T-cell (primary cell): ENCODE measurements around the gene DLG1. TPM values are rescaled to one million over a fixed set of nuclear protein-coding genes. Genes with fewer than 3 reads are reported as not detected.

Experiments
- ATAC-seq, 4 experiments: fragments of 200-7000 bp in 3 of 4; fragments of 150-1000 bp in 1 of 4; cut with Tn5 transposase; replicated peaks in 1 of 4; 1 replicate in 3 of 4; 2 replicates in 1 of 4; pipeline ENCODE4 v1.10.0; 2021; ENCODE audit warnings: moderate library complexity in 3 of 4, mild to moderate bottlenecking in 2 of 4, moderate number of reproducible peaks in 1 of 4
- CTCF ChIA-PET, 2 donors: fragments of 300-600 bp; sonication (Branson Sonifier 250); formaldehyde crosslinking; loops; one replicate each; lab custom pipeline; 2022; ENCODE audit warnings: antibody characterized with exemption in 2 of 2; lab: Charles Lee
- POLR2A ChIA-PET, 2 donors: fragments of 300-600 bp; sonication (Branson Sonifier 250); formaldehyde crosslinking; loops; one replicate each; lab custom pipeline; 2022; ENCODE audit warnings: antibody characterized with exemption in 2 of 2; lab: Charles Lee
- DNase-seq, 35 experiments: peaks; one replicate each; pipeline versions ENCODE4 v3.0.0 to v3.0.0-alpha.2; 2013 to 2023
- H3K27ac ChIP-seq: one replicate; pipeline ENCODE4 v1.5.1; 2013; ENCODE audit warnings: low read length
- H3K27me3 ChIP-seq, 2 experiments: replicated peaks in 1 of 2; 1 replicate in 1 of 2; 2 replicates in 1 of 2; pipeline versions ENCODE4 v1.6.1 to v1.7.0; 2013; ENCODE audit warnings: low read length in 1 of 2, mixed read lengths in 1 of 2; ENCODE audit not compliant: control insufficient read depth in 2 of 2, insufficient read depth in 2 of 2; ENCODE audit errors: extremely low read depth in 1 of 2
- H3K36me3 ChIP-seq, 2 donors: 1 replicate in 1 of 2; 2 replicates in 1 of 2; pipeline versions ENCODE4 v1.6.1 to v1.7.0; 2013; ENCODE audit warnings: low read length in 1 of 2; ENCODE audit not compliant: control insufficient read depth in 2 of 2, insufficient read depth in 1 of 2; ENCODE audit errors: extremely low read depth in 1 of 2
- H3K4me1 ChIP-seq, 2 experiments: 1 replicate in 1 of 2; 2 replicates in 1 of 2; pipeline versions ENCODE4 v1.6.1 to v1.7.0; 2013; ENCODE audit warnings: low read length in 2 of 2, mixed read lengths in 1 of 2; ENCODE audit not compliant: insufficient read depth in 2 of 2, control insufficient read depth in 1 of 2; ENCODE audit errors: extremely low read depth in 1 of 2
- H3K4me3 ChIP-seq, 2 donors: 1 replicate in 1 of 2; 2 replicates in 1 of 2; pipeline versions ENCODE4 v1.5.1 to v1.7.0; 2013; ENCODE audit warnings: mild to moderate bottlenecking in 2 of 2, low read length in 1 of 2, moderate library complexity in 1 of 2; ENCODE audit not compliant: control insufficient read depth in 1 of 2; ENCODE audit errors: extremely low read depth in 1 of 2
- H3K9me3 ChIP-seq: 2 replicates; pipeline ENCODE4 v1.7.0; 2013
- H3K27ac Mint-ChIP-seq, 2 donors: one replicate each; pipeline ENCODE4 v1.8.0; 2020 to 2021; ENCODE audit warnings: mild to moderate bottlenecking in 2 of 2, mixed read lengths in 2 of 2
- H3K27me3 Mint-ChIP-seq, 2 donors: one replicate each; pipeline ENCODE4 v1.8.0; 2021 to 2022; ENCODE audit warnings: mixed read lengths in 2 of 2
- H3K36me3 Mint-ChIP-seq: one replicate; pipeline ENCODE4 v1.8.0; 2021; ENCODE audit warnings: mixed read lengths
- H3K4me1 Mint-ChIP-seq, 3 donors: one replicate each; pipeline ENCODE4 v1.8.0; 2020 to 2022; ENCODE audit warnings: mixed read lengths in 3 of 3, mild to moderate bottlenecking in 1 of 3
- H3K4me3 Mint-ChIP-seq, 3 donors: one replicate each; pipeline ENCODE4 v1.8.0; 2020 to 2022; ENCODE audit warnings: mild to moderate bottlenecking in 3 of 3, mixed read lengths in 3 of 3, moderate library complexity in 3 of 3
- H3K9me3 Mint-ChIP-seq, 3 donors: one replicate each; pipeline ENCODE4 v1.8.0; 2020 to 2022; ENCODE audit warnings: mixed read lengths in 3 of 3
- WGBS: methylation state at CpG from one replicate; pipeline ENCODE4 v1.1.5; 2013; ENCODE audit warnings: missing lambda C conversion rate; ENCODE audit not compliant: insufficient coverage; 5-methylcytosine and 5-hydroxymethylcytosine counted together
- total RNA-seq, 35 experiments: library from RNA in 6 of 35; stranded (reverse) in 6 of 35; fragments of 120-200 nt in 1 of 35; gene quantifications; one replicate each; pipeline versions ENCODE4 v1.2.1 to v1.2.4 and lab custom pipeline; 2013 to 2026

Gene DLG1
- total RNA-seq, 5 donors from 2014 or later (not counting 1 experiment from before 2014, with no cell fraction given), result 65.5 to 96.5 (median 68.4) TPM

DNA sequence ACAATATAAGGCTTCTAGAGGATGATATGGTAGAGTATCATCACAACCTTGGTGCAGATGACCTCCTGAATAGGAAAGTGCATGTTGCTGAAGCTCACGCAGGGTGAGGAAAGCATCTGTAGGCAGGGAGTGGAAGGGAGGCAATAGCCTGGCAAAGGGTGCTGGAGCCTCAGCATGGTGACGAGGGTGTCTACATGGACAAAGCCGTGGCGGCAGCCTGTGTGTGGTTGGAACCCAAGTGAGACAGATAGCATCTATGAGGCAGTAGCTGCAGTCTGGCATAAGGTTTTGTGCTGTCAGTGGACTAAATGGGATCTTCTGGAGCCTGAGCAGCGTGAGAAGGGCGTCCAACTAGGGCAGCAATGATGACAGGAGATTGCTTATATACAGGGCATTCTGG lies 132.5 kb downstream of the DLG1 start:
- Histone ChIP-seq H3K4me1 (no peaks in the 10 kb centered on the region), H3K27ac (no peak overlapping the region), H3K9me3 (no peaks in the 10 kb centered on the region), H3K36me3 (no peaks in the 10 kb centered on the region), H3K4me3 (no peak overlapping the region), H3K27me3 (no peaks in the 10 kb centered on the region)
- ChIA-PET CTCF (no interaction called here), POLR2A (no interaction called here)
- peaks cover 33% of the 10 kb centered on the region for H3K36me3 Mint-ChIP-seq
- H3K27ac Mint-ChIP-seq, result no peak overlapping the region
- peaks cover 28 to 33% (median 31%) of the 10 kb centered on the region in 3 donors for H3K4me1 Mint-ChIP-seq
- no peaks in the 10 kb centered on the region for H3K9me3 Mint-ChIP-seq
- H3K4me3 Mint-ChIP-seq, result no peak overlapping the region
- H3K27me3 Mint-ChIP-seq, result no peaks in the 10 kb centered on the region
- DNase-seq (no peak), ATAC-seq (no peak)
- WGBS, result 100% methylated on average over 6 of the region's 6 CpGs

DNA sequence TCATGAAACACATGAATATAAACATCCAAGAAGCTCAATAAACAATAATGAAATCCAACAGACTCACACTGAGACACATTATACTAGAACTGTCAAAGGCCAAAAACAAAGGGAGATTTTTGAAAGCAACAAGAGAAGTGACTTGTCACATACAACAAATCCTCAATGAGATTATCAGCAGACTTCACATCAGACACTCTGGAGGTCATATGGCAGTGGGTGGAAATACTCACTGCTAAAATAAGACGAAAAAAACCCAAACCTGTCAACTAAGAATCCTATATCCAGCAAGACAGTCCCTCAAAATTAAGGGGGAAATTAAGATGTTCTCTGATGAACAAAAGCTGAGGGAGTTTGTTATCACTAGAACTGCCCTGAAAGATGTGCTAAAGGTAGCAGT lies 143.4 kb downstream of the DLG1 start:
- Mint-ChIP-seq H3K4me3 (no peak overlapping the region), H3K4me1 (peaks cover 5 to 10% (median 6%) of the 10 kb centered on the region in 3 donors), H3K27ac (no peak overlapping the region), H3K27me3 (no peaks in the 10 kb centered on the region), H3K36me3 (peaks cover 50% of the 10 kb centered on the region), H3K9me3 (peaks cover 23 to 33% (median 25%) of the 10 kb centered on the region in 3 donors)
- no peak overlapping the region for H3K4me3 ChIP-seq
- ChIA-PET CTCF (no interaction called here), POLR2A (no interaction called here)
- WGBS, result no CpG with 5 or more reads among the region's 1 CpG
- ATAC-seq (no peak), DNase-seq (no peak)
- no peaks in the 10 kb centered on the region for H3K36me3 ChIP-seq
- no peak overlapping the region for H3K27ac ChIP-seq
- H3K4me1 ChIP-seq, result no peaks in the 10 kb centered on the region
- H3K9me3 ChIP-seq, result peaks cover 19% of the 10 kb centered on the region
- H3K27me3 ChIP-seq, result no peaks in the 10 kb centered on the region

GRCh38 chr3:197151580-197151979 lies 146.8 kb downstream of the DLG1 start:
- no peaks in the 10 kb centered on the region for H3K36me3 ChIP-seq
- H3K4me1 ChIP-seq, result no peaks in the 10 kb centered on the region
- Mint-ChIP-seq H3K9me3 (peaks cover 9 to 17% (median 12%) of the 10 kb centered on the region in 3 donors), H3K36me3 (peaks cover 47% of the 10 kb centered on the region), H3K27ac (no peak overlapping the region), H3K4me1 (peaks cover 10 to 19% (median 12%) of the 10 kb centered on the region in 3 donors), H3K4me3 (no peak overlapping the region), H3K27me3 (no peaks in the 10 kb centered on the region)
- no CpG with 5 or more reads among the region's 1 CpG for WGBS
- CTCF ChIA-PET, result no interaction called here
- POLR2A ChIA-PET, result no interaction called here
- no peak overlapping the region for H3K4me3 ChIP-seq
- no peak overlapping the region for H3K27ac ChIP-seq
- ATAC-seq (no peak), DNase-seq (no peak)
- H3K9me3 ChIP-seq, result peaks cover 8% of the 10 kb centered on the region
- H3K27me3 ChIP-seq, result no peaks in the 10 kb centered on the region

- no peak overlapping the region for H3K4me3 Mint-ChIP-seq
- Histone ChIP-seq H3K36me3 (no peaks in the 10 kb centered on the region), H3K4me1 (no peaks in the 10 kb centered on the region), H3K9me3 (no peaks in the 10 kb centered on the region), H3K27ac (no peak overlapping the region), H3K4me3 (no peak overlapping the region), H3K27me3 (no peaks in the 10 kb centered on the region)
- ChIA-PET POLR2A (no interaction called here), CTCF (interaction anchor here in 1 of 2 donors (0.6 kb wide), 2 partner anchors 22 to 31 kb away, joined by 3 to 4 read pairs; no protein-coding TSS in a partner anchor)
- no peak overlapping the region for H3K27ac Mint-ChIP-seq
- ATAC-seq, result no peak
- 100% methylated on average over 2 of the region's 3 CpGs for WGBS
- peaks cover 0 to 2% (median under 1%) of the 10 kb centered on the region in 3 donors for H3K9me3 Mint-ChIP-seq
- H3K27me3 Mint-ChIP-seq, result no peaks in the 10 kb centered on the region
- DNase-seq, result no peak
- peaks cover 29% of the 10 kb centered on the region for H3K36me3 Mint-ChIP-seq
- H3K4me1 Mint-ChIP-seq, result peaks cover 17 to 27% (median 22%) of the 10 kb centered on the region in 3 donors
Observed at GRCh38 chr3:197149528-197149927, 148.9 kb downstream of the DLG1 start.

GRCh38 chr3:197144188-197144587 lies 154.2 kb downstream of the DLG1 start:
- Histone ChIP-seq H3K27me3 (no peaks in the 10 kb centered on the region), H3K4me1 (peaks cover 0 to 5% of the 10 kb centered on the region in 2 experiments), H3K4me3 (no peak overlapping the region), H3K27ac (no peak overlapping the region), H3K36me3 (peaks cover 0 to 6% of the 10 kb centered on the region in 2 donors), H3K9me3 (no peaks in the 10 kb centered on the region)
- no CpG with 5 or more reads among the region's 1 CpG for WGBS
- no peaks in the 10 kb centered on the region for H3K9me3 Mint-ChIP-seq
- ATAC-seq, result no peak
- no peak for DNase-seq
- peaks cover 16 to 18% (median 17%) of the 10 kb centered on the region in 3 donors for H3K4me1 Mint-ChIP-seq
- POLR2A ChIA-PET, result no interaction called here
- no peaks in the 10 kb centered on the region for H3K27me3 Mint-ChIP-seq
- CTCF ChIA-PET, result interaction anchor here in 1 of 2 donors (0.6 kb wide), 1 partner anchor 81 kb away, joined by 3 read pairs; no protein-coding TSS in a partner anchor
- no peak overlapping the region for H3K27ac Mint-ChIP-seq
- H3K4me3 Mint-ChIP-seq, result no peak overlapping the region
- H3K36me3 Mint-ChIP-seq, result peaks cover 30% of the 10 kb centered on the region

GRCh38 chr3:197139586-197139985 lies 158.8 kb downstream of the DLG1 start:
- H3K36me3 ChIP-seq, result peaks cover 3 to 30% of the 10 kb centered on the region in 2 donors
- POLR2A ChIA-PET, result interaction anchor here in 1 of 2 donors (0.6 kb wide), 1 partner anchor 1048 kb away, joined by 3 read pairs; no protein-coding TSS in a partner anchor
- no CpG with 5 or more reads among the region's 1 CpG for WGBS

More at GRCh38 chr3:197139586-197139985, 158.8 kb downstream of the DLG1 start:
- H3K4me1 Mint-ChIP-seq, result peaks cover under 1 to 3% (median 2%) of the 10 kb centered on the region in 3 donors
- H3K4me1 ChIP-seq, result peaks cover 0 to 5% of the 10 kb centered on the region in 2 experiments
- H3K27ac ChIP-seq, result no peak overlapping the region
- no peaks in the 10 kb centered on the region for H3K27me3 Mint-ChIP-seq
- H3K27ac Mint-ChIP-seq, result no peak overlapping the region
- ATAC-seq (no peak), DNase-seq (no peak)
- no peak overlapping the region for H3K4me3 Mint-ChIP-seq
- no peaks in the 10 kb centered on the region for H3K27me3 ChIP-seq
- peaks cover 52% of the 10 kb centered on the region for H3K36me3 Mint-ChIP-seq
- peaks cover 6 to 10% (median 7%) of the 10 kb centered on the region in 3 donors for H3K9me3 Mint-ChIP-seq
- H3K9me3 ChIP-seq, result peaks cover 4% of the 10 kb centered on the region
- H3K4me3 ChIP-seq, result no peak overlapping the region
- CTCF ChIA-PET, result no interaction called here
